DND-41 (cell line): ENCODE results near the gene POLDIP3.
"Not testable (repeated sequence)": the region's sequence is repeated elsewhere in the genome, so short reads cannot be mapped to it uniquely, and the experiment has no call there.

Experiments used
- CTCF ChIP-seq: IDR thresholded peaks from 2 replicates; pipeline ENCODE4 v1.5.1; 2012; ENCODE audit warnings: borderline replicate concordance, low read length, moderate library complexity, mild to moderate bottlenecking; ENCODE audit not compliant: poor library complexity, severe bottlenecking; ENCODE audit errors: extremely low read depth
- EZH2 ChIP-seq: IDR thresholded peaks from 3 replicates; pipeline ENCODE4 v1.6.1; 2012; ENCODE audit warnings: borderline replicate concordance, low read depth, mild to moderate bottlenecking, moderate library complexity, low read length, inconsistent platforms; ENCODE audit not compliant: severe bottlenecking

GRCh38 chr22:42580040-42580439 lies 34.6 kb downstream of the POLDIP3 start:
- TF ChIP-seq CTCF, EZH2: not testable (repeated sequence)
